GM12872 (cell line): ENCODE data around the gene COX6B1.

Experiments used
- CTCF ChIP-seq: IDR thresholded peaks from 3 replicates; pipeline ENCODE4 v1.5.1; 2011; ENCODE audit warnings: low read depth, mild to moderate bottlenecking, low read length, moderate library complexity; ENCODE audit not compliant: insufficient read depth

Gene COX6B1

GRCh38 chr19:35663981-35664380, 15.9 kb downstream of the COX6B1 start:
- no peak for TF ChIP-seq CTCF

GRCh38 chr19:35665157-35665556, 17.0 kb downstream of the COX6B1 start:
- no peak for TF ChIP-seq CTCF

- TF ChIP-seq CTCF = no peak
Observed at GRCh38 chr19:35665604-35666003, 17.5 kb downstream of the COX6B1 start.

GRCh38 chr19:35666251-35666913, 18.3 kb downstream of the COX6B1 start, which contains the start of gene UPK1A:
Gene UPK1A, plus strand, starts transcription at chr19:35666517. Its CDS starts 296 bp downstream, at chr19:35666813.
- no peak for TF ChIP-seq CTCF

- no peak for TF ChIP-seq CTCF
Observed at GRCh38 chr19:35669566-35669965, 21.4 kb downstream of the COX6B1 start.

GRCh38 chr19:35669974-35670373, 21.9 kb downstream of the COX6B1 start:
- TF ChIP-seq CTCF = no peak

- no peak for TF ChIP-seq CTCF
Observed at GRCh38 chr19:35670686-35671085, 22.6 kb downstream of the COX6B1 start.

- TF ChIP-seq CTCF = no peak
Observed at GRCh38 chr19:35671818-35672217, 23.7 kb downstream of the COX6B1 start.
